ENCODE results near the gene ANO9. TPM values are rescaled to one million over a fixed set of nuclear protein-coding genes. Genes with fewer than 3 reads are reported as not detected.

The ANO9 gene, protein sequence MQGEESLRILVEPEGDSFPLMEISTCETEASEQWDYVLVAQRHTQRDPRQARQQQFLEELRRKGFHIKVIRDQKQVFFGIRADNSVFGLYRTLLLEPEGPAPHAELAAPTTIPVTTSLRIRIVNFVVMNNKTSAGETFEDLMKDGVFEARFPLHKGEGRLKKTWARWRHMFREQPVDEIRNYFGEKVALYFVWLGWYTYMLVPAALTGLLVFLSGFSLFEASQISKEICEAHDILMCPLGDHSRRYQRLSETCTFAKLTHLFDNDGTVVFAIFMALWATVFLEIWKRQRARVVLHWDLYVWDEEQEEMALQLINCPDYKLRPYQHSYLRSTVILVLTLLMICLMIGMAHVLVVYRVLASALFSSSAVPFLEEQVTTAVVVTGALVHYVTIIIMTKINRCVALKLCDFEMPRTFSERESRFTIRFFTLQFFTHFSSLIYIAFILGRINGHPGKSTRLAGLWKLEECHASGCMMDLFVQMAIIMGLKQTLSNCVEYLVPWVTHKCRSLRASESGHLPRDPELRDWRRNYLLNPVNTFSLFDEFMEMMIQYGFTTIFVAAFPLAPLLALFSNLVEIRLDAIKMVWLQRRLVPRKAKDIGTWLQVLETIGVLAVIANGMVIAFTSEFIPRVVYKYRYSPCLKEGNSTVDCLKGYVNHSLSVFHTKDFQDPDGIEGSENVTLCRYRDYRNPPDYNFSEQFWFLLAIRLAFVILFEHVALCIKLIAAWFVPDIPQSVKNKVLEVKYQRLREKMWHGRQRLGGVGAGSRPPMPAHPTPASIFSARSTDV
- polyA plus RNA-seq, result 169 TPM
- long read RNA-seq, donor 1, partial matches to known transcripts, result 5 of 6 reads
- long read RNA-seq, donor 1, other reads (novel, unspliced or antisense), result 0 of 6 reads
- long read RNA-seq, donor 2, partial matches to known transcripts, result 12 of 16 reads
- long read RNA-seq, donor 2, other reads (novel, unspliced or antisense), result 0 of 16 reads
- long read RNA-seq, donor 3, result 0 reads
- long read RNA-seq, donor 4, partial matches to known transcripts, result 0 of 1 reads
- long read RNA-seq, donor 4, other reads (novel, unspliced or antisense), result 0 of 1 reads
- long read RNA-seq, donor 5, partial matches to known transcripts, result 6 of 8 reads
- long read RNA-seq, donor 5, other reads (novel, unspliced or antisense), result 0 of 8 reads
- long read RNA-seq, donor 6, transcript ANO9-201 (23 exons, 2,542 nt), result major isoform, 5 of 7 reads
- long read RNA-seq, donor 6, partial matches to known transcripts, result 0 of 7 reads
- long read RNA-seq, donor 6, other reads (novel, unspliced or antisense), result 0 of 7 reads
- long read RNA-seq, donor 7, partial matches to known transcripts, result 0 of 1 reads
- long read RNA-seq, donor 7, other reads (novel, unspliced or antisense), result 0 of 1 reads
- long read RNA-seq, donor 8, partial matches to known transcripts, result 85 of 86 reads
- long read RNA-seq, donor 8, other reads (novel, unspliced or antisense), result 0 of 86 reads
- long read RNA-seq, donor 9, partial matches to known transcripts, result 5 of 10 reads
- long read RNA-seq, donor 9, other reads (novel, unspliced or antisense), result 0 of 10 reads
- long read RNA-seq, donor 10, partial matches to known transcripts, result 8 of 9 reads
- long read RNA-seq, donor 10, other reads (novel, unspliced or antisense), result 0 of 9 reads
- long read RNA-seq, donor 11, partial matches to known transcripts, result 0 of 3 reads
- long read RNA-seq, donor 11, other reads (novel, unspliced or antisense), result 0 of 3 reads

DNA sequence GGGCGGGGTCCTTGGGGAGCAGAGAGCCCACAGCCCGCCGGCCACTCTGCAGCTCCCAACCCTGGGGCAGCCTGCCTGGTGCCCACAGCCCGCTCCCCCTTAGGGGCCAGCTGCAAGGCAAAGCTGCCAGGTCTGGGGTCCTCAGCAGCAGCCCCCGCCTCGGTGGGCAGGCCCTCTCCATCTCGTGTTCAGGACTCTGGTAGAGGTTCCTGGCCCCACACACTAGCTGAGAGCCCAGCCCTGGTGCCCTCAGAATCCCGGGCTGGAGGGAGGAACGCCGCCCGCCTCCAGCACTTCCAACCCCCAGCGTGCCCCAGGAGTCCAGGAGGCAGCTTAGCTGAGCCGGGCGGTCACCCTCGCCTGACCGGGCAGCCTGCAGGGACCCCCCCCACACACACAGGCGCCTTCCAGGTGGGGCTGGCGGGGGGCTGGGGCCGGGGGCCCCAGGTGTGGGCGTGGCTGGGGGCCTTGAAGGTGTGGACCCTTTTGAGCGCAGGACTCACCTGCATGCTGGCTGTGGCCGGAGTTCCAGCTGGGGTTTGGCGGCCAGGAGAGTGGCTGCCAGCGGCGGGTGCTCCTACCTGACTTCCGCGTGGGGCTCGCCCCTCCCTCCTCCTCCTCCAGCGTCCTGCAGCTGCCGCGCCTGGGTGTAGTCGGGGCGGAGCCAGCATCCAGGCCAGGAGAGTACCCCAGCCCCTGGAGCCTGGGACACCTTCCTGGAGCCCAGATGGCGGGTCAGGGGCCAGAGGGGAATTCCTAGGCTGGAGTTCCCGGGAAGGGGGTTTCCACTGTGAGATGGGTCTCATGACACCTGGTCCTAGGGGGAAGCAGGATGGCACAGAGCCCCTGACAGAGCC, at the start of gene ANO9:
Gene ANO9, minus strand, starts transcription at position 594 of the 857 bp plus-strand sequence. Its CDS starts 85 bp downstream, at position 509.
- H3K9me3 ChIP-seq (ENCODE audit: control insufficient read depth, low read depth, low read length), result peaks cover 6% of the 10 kb centered on the region
- peaks cover 63% of the 10 kb centered on the region for H3K4me1 ChIP-seq (ENCODE audit: control insufficient read depth, insufficient read depth, low read length)
- no CpG with 5 or more reads among the region's 35 CpGs for WGBS (ENCODE audit: insufficient coverage, low lambda C conversion rate)
- H3K27ac ChIP-seq (ENCODE audit: low read length), result peak within 1 kb of the TSS; percentile 72
- peak within 1 kb of the TSS; percentile 72 for H3K4me3 ChIP-seq (ENCODE audit: low read length)
- no peaks in the 10 kb centered on the region for H3K27me3 ChIP-seq (ENCODE audit: control insufficient read depth, insufficient read depth, low read length)
- H3K36me3 ChIP-seq (ENCODE audit: control insufficient read depth, insufficient read depth, low read length), result peaks cover 4% of the 10 kb centered on the region
- peak; percentile 78 to 86 for DNase-seq

- DNase-seq, result no peak
- Histone ChIP-seq H3K36me3 (ENCODE audit: control insufficient read depth, insufficient read depth, low read length) (peaks cover 60% of the 10 kb centered on the region), H3K9me3 (ENCODE audit: control insufficient read depth, low read depth, low read length) (no peaks in the 10 kb centered on the region), H3K27me3 (ENCODE audit: control insufficient read depth, insufficient read depth, low read length) (no peaks in the 10 kb centered on the region), H3K27ac (ENCODE audit: low read length) (no peak overlapping the region), H3K4me1 (ENCODE audit: control insufficient read depth, insufficient read depth, low read length) (no peaks in the 10 kb centered on the region), H3K4me3 (ENCODE audit: low read length) (no peak overlapping the region)
- no CpG with 5 or more reads among the region's 7 CpGs for WGBS (ENCODE audit: insufficient coverage, low lambda C conversion rate)
These were observed 49.5 kb upstream of the ANO9 start for GRCh38 chr11:491358-491757.

DNA sequence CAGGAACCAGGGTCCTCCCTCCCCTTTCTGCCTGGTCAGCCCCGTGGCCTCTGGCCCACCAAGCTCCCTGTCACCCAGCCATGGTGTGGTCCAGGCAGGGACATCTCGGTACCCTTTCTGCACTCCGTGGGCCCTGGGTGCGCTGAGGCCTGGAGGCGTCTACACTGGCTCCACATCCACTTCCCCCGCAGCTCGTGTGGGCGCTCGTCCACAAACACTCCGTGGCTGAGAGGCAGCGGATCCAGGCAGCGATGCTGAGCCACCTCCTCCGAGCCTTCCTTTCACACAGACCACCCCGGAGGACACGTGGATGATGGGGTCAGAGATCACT, 49.1 kb upstream of the ANO9 start:
- H3K27me3 ChIP-seq (ENCODE audit: control insufficient read depth, insufficient read depth, low read length), result no peaks in the 10 kb centered on the region
- DNase-seq, result no peak
- no peaks in the 10 kb centered on the region for H3K4me1 ChIP-seq (ENCODE audit: control insufficient read depth, insufficient read depth, low read length)
- H3K9me3 ChIP-seq (ENCODE audit: control insufficient read depth, low read depth, low read length), result peaks cover 3% of the 10 kb centered on the region
- WGBS (ENCODE audit: insufficient coverage, low lambda C conversion rate), result no CpG with 5 or more reads among the region's 15 CpGs
- no peak overlapping the region for H3K4me3 ChIP-seq (ENCODE audit: low read length)
- no peak overlapping the region for H3K27ac ChIP-seq (ENCODE audit: low read length)
- peaks cover 58% of the 10 kb centered on the region for H3K36me3 ChIP-seq (ENCODE audit: control insufficient read depth, insufficient read depth, low read length)

- Histone ChIP-seq H3K9me3 (ENCODE audit: control insufficient read depth, low read depth, low read length) (peaks cover 4% of the 10 kb centered on the region), H3K36me3 (ENCODE audit: control insufficient read depth, insufficient read depth, low read length) (peaks cover 52% of the 10 kb centered on the region), H3K4me3 (ENCODE audit: low read length) (no peak overlapping the region), H3K27me3 (ENCODE audit: control insufficient read depth, insufficient read depth, low read length) (no peaks in the 10 kb centered on the region), H3K4me1 (ENCODE audit: control insufficient read depth, insufficient read depth, low read length) (no peaks in the 10 kb centered on the region), H3K27ac (ENCODE audit: low read length) (no peak overlapping the region)
- WGBS (ENCODE audit: insufficient coverage, low lambda C conversion rate), result no CpG with 5 or more reads among the region's 38 CpGs
- DNase-seq, result no peak
These were observed 48.5 kb upstream of the ANO9 start for GRCh38 chr11:490186-490929.

- peaks cover 46% of the 10 kb centered on the region for H3K36me3 ChIP-seq (ENCODE audit: control insufficient read depth, insufficient read depth, low read length)
- no CpG with 5 or more reads among the region's 37 CpGs for WGBS (ENCODE audit: insufficient coverage, low lambda C conversion rate)
- DNase-seq, result no peak
- no peak overlapping the region for H3K27ac ChIP-seq (ENCODE audit: low read length)
- peaks cover 10% of the 10 kb centered on the region for H3K9me3 ChIP-seq (ENCODE audit: control insufficient read depth, low read depth, low read length)
- no peaks in the 10 kb centered on the region for H3K4me1 ChIP-seq (ENCODE audit: control insufficient read depth, insufficient read depth, low read length)
- no peak overlapping the region for H3K4me3 ChIP-seq (ENCODE audit: low read length)
- H3K27me3 ChIP-seq (ENCODE audit: control insufficient read depth, insufficient read depth, low read length), result no peaks in the 10 kb centered on the region
These were observed 47.9 kb upstream of the ANO9 start for GRCh38 chr11:489610-490185.

DNA sequence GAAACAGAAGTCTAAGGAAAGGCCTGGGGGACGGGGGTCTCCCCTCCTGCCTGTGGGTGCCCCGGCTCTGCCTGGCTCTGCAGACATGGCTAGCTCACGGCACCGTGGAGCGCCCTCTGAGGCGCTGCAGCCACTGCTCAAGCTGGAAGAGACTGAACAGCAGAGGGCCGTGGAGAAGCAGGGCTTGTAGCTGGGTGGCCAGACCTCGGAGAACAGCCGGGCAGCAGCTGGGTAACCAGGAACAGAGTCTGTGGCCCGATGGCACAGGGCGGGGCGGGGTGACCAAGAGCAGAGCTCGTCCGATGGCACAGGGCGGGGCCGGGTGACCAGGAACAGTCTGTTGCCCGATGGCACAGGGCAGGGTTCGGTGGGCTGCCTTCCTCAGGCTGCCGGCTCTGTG, 47.2 kb upstream of the ANO9 start:
- H3K27me3 ChIP-seq (ENCODE audit: control insufficient read depth, insufficient read depth, low read length), result no peaks in the 10 kb centered on the region
- peaks cover 13% of the 10 kb centered on the region for H3K9me3 ChIP-seq (ENCODE audit: control insufficient read depth, low read depth, low read length)
- no peak overlapping the region for H3K4me3 ChIP-seq (ENCODE audit: low read length)
- peaks cover 39% of the 10 kb centered on the region for H3K36me3 ChIP-seq (ENCODE audit: control insufficient read depth, insufficient read depth, low read length)
- WGBS (ENCODE audit: insufficient coverage, low lambda C conversion rate), result no CpG with 5 or more reads among the region's 19 CpGs
- H3K27ac ChIP-seq (ENCODE audit: low read length), result no peak overlapping the region
- no peaks in the 10 kb centered on the region for H3K4me1 ChIP-seq (ENCODE audit: control insufficient read depth, insufficient read depth, low read length)
- DNase-seq, result no peak

DNA sequence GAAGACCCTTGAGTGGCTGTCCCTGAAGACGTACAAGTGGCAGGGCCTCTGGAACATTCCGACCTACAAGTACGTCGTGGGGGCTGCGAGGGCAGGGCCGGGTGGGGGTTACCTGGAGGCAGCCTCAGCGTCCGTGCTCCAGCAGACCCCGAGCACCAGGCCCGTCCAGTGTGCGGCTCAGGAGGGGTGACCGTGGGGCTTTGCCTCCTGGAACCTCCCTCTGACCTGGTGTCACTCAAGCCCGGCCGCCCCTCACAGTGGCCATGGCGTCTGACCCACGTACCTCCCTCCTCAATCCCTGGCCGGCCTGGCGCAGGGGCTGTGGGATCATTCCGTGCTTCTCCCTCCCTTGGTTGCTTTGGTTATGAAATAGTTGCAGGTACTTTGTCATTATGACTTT, 46.8 kb upstream of the ANO9 start:
- DNase-seq, result no peak
- peaks cover 13% of the 10 kb centered on the region for H3K9me3 ChIP-seq (ENCODE audit: control insufficient read depth, low read depth, low read length)
- no peak overlapping the region for H3K4me3 ChIP-seq (ENCODE audit: low read length)
- H3K27me3 ChIP-seq (ENCODE audit: control insufficient read depth, insufficient read depth, low read length), result no peaks in the 10 kb centered on the region
- H3K36me3 ChIP-seq (ENCODE audit: control insufficient read depth, insufficient read depth, low read length), result peaks cover 36% of the 10 kb centered on the region
- WGBS (ENCODE audit: insufficient coverage, low lambda C conversion rate), result no CpG with 5 or more reads among the region's 19 CpGs
- H3K4me1 ChIP-seq (ENCODE audit: control insufficient read depth, insufficient read depth, low read length), result no peaks in the 10 kb centered on the region
- no peak overlapping the region for H3K27ac ChIP-seq (ENCODE audit: low read length)

DNA sequence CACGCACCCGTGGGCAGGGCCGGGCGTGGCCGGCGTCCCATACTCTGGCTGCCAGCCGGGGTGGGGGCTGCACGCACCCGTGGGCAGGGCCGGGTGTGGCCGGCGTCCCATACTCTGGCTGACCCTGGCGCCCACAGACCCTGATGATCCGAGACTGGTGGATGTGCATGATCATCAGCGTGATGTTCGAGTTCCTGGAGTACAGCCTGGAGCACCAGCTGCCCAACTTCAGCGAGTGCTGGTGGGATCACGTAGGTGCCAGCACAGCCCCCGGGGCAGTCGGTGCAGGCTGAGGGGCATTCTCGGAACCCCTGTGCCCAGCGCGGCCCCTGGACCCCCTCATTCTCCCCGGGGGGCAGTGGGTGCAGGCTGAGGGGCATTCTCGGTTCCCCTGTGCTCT, 46.3 kb upstream of the ANO9 start:
- no CpG with 5 or more reads among the region's 25 CpGs for WGBS (ENCODE audit: insufficient coverage, low lambda C conversion rate)
- H3K4me1 ChIP-seq (ENCODE audit: control insufficient read depth, insufficient read depth, low read length), result no peaks in the 10 kb centered on the region
- H3K27ac ChIP-seq (ENCODE audit: low read length), result no peak overlapping the region
- no peaks in the 10 kb centered on the region for H3K27me3 ChIP-seq (ENCODE audit: control insufficient read depth, insufficient read depth, low read length)
- DNase-seq, result no peak
- H3K9me3 ChIP-seq (ENCODE audit: control insufficient read depth, low read depth, low read length), result peaks cover 13% of the 10 kb centered on the region
- H3K4me3 ChIP-seq (ENCODE audit: low read length), result no peak overlapping the region
- peaks cover 33% of the 10 kb centered on the region for H3K36me3 ChIP-seq (ENCODE audit: control insufficient read depth, insufficient read depth, low read length)

Data from large intestine (tissue), 12 donors.